ENCODE measurements around the gene ISG20.

ISG20 gene

GRCh38 chr15:88638626-88639372 lies at the start of gene ISG20:
TSS of gene ISG20 (plus strand) at chr15:88639016. CDS start at chr15:88639367, 351 bp downstream.
- peak; percentile 98 for DNase-seq (ENCODE audit: low spot score)

- DNase-seq (ENCODE audit: low spot score): no peak
These were observed 48.1 kb upstream of the ISG20 start for GRCh38 chr15:88590759-88591158.

- no peak for DNase-seq (ENCODE audit: low spot score)
These were observed 47.4 kb upstream of the ISG20 start for GRCh38 chr15:88591384-88591783.

GRCh38 chr15:88603885-88604284 lies 34.9 kb upstream of the ISG20 start:
- no peak for DNase-seq (ENCODE audit: low spot score)

- DNase-seq (ENCODE audit: low spot score): no peak
These were observed 34.2 kb upstream of the ISG20 start for GRCh38 chr15:88604381-88605188.

GRCh38 chr15:88605189-88606069 lies 33.4 kb upstream of the ISG20 start:
- DNase-seq (ENCODE audit: low spot score): no peak

GRCh38 chr15:88606070-88606794 lies 32.6 kb upstream of the ISG20 start:
- DNase-seq (ENCODE audit: low spot score): no peak

GRCh38 chr15:88607951-88608350 lies 30.9 kb upstream of the ISG20 start:
- no peak for DNase-seq (ENCODE audit: low spot score)

GRCh38 chr15:88608607-88609181 lies 30.1 kb upstream of the ISG20 start:
- DNase-seq (ENCODE audit: low spot score): no peak

- no peak for DNase-seq (ENCODE audit: low spot score)
These were observed 29.3 kb upstream of the ISG20 start for GRCh38 chr15:88609344-88610090.

GRCh38 chr15:88610701-88611231 lies 28.1 kb upstream of the ISG20 start:
- DNase-seq (ENCODE audit: low spot score): no peak

GRCh38 chr15:88612186-88612796 lies 26.5 kb upstream of the ISG20 start:
- DNase-seq (ENCODE audit: low spot score): no peak

- DNase-seq (ENCODE audit: low spot score): no peak
These were observed 25.5 kb upstream of the ISG20 start for GRCh38 chr15:88613074-88613944.

GRCh38 chr15:88615303-88616107 lies 23.3 kb upstream of the ISG20 start:
- no peak for DNase-seq (ENCODE audit: low spot score)

GRCh38 chr15:88616240-88616639 lies 22.6 kb upstream of the ISG20 start:
- no peak for DNase-seq (ENCODE audit: low spot score)

- no peak for DNase-seq (ENCODE audit: low spot score)
These were observed 21.6 kb upstream of the ISG20 start for GRCh38 chr15:88617031-88617722.

GRCh38 chr15:88617790-88618189 lies 21.0 kb upstream of the ISG20 start:
- DNase-seq (ENCODE audit: low spot score): no peak
